OCI-M2 (cell line): Measurements from ENCODE around the gene GPS1.

Experiments used
- DNase-seq: peaks from one replicate; lab custom pipeline; 2025; ENCODE audit not compliant: unreplicated experiment; lab: John Stamatoyannopoulos, UW

GPS1 gene

DNA sequence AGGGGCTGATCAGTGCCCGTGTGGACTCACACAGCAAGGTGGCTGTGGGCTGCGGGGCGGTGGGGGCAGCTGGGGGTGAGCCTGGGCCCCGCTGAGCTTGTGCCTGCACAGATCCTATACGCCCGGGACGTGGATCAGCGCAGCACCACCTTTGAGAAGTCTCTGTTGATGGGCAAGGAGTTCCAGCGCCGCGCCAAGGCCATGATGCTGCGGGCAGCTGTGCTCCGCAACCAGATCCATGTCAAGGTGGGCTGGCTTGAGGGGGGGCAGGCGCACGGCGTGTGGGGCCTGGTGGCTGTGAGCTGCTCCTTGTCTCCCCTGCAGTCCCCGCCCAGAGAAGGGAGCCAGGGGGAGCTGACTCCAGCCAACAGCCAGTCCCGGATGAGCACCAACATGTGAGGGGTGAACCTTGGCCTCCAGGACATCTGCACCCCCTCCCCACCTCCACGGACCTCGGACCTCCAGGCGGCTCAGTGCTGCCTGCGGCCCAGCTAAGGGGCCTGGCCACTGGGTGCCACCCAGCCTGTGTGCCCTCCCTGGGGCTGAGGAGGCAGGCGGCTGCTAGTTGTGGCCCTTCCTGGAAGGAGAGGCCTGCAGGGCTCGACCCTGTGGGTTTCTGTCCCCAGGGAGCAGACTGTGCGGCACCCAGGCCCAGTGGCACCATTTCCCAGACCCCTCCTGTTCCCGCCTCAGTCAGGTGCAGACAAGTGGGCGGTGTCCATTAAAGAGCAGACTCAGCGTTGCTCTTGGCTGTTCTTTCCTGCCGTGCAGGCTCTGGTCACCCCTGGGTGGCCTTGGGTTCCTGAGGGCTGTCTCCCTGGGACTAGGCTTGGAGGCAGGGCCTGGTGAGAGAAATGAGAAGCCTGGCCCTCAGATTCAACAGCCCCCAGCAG is 5.3 kb downstream of the GPS1 start:
- no peak for DNase-seq

DNA sequence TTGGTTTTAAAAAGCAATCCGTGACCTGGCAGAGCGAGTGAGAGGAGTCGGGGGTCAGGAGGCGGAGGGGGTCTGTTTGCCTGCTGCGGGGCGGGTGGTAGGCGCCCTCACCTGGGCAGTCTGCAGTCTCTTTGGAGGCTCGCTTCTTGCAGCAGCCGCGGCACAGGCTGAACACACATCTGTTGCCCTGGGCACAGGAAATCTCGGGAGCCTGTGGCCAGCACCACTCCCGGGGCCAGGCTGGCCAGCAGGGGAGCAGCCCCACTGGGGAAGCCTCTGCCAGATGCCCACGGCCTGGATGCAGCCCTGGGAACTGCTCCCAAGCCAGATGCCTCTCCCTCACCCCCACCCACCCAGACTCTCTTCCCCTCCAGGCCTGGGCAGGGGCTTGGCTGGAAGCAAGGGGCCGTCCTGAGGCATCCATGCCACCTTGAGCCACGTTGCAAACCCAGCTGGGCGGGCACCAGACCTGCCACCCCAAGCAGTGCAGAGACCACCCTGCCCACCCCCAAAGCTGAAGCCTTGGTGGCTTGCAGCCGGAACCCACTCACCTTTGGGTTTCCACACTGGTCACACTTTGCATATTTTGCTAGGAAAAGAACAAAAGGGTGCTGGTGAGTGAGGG is 6.6 kb downstream of the GPS1 start:
- no peak for DNase-seq

DNA sequence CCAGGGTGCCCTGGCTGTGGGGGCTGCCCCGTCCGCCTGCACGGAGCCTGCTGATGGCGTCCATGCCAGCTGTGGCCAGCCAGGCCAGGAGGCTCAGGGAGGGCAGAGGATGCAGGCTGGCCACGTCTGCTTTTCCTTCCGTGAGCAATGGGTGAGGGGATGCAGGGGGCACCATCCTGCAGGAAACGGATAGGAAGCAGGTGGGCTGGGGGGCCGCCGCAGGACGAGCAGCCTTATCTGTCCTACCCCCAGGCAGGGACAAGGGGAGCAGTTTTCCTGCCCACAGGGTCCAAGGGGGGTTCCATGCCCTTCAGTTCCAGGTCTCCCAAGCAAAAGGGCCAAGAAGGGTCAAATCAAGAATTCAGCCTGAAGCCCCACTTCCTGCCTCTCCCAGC is 7.2 kb downstream of the GPS1 start:
- no peak for DNase-seq

DNA sequence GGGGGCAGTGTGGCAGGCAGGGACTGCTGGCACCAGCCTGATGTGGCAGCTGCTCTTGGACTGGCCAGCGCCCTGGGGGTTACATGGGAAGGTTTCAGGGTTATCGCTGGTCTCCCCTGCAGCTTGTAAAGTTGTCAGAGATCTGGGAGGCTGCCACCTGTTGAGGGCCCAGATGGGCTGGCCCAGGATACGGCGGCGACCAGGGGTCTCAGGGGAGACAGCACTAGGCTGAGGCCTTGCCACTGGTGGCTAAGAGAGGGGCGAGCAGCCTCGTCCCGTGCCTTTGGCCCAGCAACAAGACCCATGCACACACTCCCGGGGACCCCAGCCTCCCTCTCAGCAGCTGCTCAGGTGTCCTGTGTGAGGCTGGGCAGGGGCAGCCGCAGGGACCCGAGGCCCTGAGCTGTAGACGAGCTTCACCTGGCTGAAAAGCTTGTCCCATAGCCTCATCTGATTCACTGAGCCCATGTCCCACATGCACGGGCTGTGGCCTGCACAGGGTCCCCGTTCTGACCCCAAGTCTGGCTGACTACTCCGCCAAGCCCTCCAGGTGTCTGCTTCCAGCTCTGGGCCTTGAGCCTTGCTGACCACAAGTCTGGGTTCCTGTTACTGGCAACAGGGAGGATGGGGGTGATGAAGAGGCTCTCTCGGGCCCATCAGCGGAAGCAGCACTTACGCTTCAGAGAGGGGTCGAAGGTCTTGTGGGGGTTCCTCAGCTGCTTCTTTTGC is 7.7 kb downstream of the GPS1 start:
- DNase-seq: no peak

DNA sequence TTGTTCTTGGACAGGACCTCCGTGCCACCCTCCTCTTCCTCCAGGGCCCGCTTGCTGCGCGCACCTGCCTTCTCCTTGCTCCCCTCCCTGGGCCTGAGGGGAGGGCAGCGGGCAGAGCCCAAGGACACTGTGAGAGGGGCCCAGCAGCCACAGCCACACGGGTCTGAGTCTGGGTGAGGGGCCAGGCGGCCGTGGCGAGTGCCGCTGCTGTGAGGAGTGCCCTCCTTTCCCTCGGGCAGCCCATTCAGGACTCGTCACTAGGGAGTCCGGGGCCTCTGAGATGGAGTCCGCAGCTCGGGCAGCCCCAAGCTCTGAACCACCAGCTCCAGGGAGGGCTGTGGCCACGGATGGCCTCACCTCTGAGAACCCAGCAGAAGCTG is 8.3 kb downstream of the GPS1 start:
- DNase-seq: no peak

DNA sequence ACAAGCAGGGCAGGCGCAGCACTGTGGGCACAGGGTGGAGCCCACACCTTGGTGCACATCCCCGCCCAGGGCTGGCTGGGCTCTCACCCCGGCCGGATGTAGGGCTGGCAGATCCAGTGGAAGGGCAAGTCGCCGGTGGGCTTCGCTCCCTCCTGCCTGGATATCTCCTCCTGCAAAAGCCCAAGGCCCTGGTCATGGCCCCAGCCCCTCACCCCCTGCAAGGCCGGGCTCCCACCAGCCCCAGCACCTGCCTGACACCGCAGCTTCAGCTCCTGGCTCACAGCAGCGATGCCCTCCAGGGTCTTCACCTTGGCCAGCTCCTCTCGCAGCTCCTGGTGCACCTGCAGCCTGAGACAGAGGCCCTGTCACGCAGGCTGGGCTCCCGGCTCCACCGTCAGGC is 8.9 kb downstream of the GPS1 start:
- no peak for DNase-seq

DNA sequence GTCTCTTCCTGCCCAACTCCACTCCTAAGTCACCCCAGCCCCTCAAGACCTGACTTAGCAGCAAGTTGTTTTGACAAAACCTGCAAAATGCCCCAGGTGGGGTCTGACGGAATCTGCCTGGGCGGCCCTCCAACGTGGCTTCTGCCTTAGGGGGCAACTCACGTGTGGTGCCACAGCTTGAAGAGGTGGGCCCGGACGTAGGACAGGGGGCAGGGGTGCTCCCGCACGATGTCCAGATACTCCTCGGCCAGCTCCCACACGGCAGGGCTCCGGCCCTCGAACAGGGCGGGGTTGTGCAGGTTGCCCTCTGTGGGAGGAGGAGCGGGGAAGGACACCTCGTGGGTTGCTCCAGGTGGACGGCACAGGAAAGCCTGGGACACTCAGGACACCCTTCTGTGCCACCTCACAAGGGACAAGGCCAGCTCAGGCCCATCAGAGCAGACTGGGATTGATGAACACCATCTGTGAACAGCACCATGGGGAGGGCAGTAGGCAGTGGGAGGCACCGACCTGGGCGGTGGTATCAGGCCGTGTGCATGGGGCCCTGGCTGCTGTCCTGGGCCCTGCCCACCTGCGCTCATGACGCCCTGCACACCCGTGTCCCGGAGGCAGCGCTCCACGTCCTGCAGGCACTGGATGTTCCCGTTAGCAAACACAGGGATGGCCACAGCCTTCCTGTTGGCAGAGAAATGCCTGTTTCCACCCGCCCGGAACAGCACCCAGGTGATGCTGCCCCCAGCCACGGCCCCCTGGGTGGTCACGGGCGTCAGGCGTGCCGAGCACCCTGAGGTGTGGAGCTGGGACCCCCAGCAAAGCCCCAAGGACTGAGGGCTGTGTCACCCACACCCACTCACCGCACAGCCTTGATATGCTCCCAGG is 9.6 kb downstream of the GPS1 start:
- no peak for DNase-seq

DNA sequence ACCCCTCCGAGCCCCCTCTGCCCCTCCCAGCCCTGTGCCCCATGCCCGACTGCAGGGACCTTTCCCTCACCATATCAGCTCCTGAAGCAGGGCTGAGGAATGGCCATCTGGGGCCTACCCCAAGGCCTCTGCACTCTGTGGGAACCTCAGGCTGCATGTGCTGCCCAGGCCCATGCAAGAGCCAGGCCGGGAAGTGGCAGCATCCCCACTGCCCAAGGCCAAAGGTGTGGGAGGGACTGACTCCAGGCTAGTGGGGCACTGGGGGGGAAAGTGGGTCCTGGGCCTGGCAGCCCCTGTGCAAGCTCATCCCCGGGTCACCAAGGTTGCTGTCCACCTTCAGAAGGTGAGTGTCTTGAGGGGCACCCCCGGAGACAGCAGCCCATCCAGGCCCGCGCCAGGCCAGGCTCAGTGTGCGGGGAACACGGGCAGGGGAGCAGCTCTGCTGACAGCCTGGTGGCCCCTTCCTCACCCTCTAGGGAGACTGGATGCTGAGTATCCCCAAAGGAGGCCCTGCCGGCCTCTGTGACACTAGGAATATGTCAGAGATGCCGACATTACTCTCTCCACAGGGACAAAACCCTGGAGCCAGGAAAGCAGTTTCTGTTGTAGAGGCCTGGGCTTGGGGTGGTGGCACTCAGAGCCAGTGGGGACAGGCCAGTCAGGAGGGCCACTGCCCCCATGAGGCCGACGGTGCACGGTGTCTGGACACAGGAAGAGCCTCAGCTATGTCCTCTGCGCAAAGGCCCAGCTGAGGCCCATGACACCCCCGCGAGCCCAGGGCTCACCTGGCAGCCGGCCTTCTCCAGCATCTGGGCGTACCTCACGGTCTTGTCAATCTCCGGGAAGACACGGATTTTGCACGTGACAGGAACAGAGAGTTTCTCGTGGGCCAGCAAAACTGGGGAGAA is 10.6 kb downstream of the GPS1 start:
- no peak for DNase-seq

DNA sequence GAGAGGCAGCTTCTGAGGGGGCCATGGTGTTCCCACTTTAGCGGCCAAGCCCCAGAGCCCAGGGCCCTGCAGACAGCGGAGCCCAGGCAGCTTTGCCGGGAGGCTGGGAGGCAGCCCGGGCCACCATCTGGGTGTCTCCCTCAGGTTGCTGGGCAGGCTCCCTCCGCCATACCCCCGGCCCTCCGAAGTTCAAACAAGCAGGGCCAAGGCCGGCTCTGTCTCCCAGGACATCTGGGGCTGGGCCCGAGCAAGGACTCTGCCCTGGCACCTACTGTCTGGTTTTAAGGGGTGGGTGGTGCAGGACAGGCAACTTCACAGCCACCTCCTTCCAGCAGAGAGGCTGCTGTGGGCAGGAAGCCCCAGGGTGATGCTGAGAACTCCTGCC is 11.3 kb downstream of the GPS1 start:
- DNase-seq: no peak

DNA sequence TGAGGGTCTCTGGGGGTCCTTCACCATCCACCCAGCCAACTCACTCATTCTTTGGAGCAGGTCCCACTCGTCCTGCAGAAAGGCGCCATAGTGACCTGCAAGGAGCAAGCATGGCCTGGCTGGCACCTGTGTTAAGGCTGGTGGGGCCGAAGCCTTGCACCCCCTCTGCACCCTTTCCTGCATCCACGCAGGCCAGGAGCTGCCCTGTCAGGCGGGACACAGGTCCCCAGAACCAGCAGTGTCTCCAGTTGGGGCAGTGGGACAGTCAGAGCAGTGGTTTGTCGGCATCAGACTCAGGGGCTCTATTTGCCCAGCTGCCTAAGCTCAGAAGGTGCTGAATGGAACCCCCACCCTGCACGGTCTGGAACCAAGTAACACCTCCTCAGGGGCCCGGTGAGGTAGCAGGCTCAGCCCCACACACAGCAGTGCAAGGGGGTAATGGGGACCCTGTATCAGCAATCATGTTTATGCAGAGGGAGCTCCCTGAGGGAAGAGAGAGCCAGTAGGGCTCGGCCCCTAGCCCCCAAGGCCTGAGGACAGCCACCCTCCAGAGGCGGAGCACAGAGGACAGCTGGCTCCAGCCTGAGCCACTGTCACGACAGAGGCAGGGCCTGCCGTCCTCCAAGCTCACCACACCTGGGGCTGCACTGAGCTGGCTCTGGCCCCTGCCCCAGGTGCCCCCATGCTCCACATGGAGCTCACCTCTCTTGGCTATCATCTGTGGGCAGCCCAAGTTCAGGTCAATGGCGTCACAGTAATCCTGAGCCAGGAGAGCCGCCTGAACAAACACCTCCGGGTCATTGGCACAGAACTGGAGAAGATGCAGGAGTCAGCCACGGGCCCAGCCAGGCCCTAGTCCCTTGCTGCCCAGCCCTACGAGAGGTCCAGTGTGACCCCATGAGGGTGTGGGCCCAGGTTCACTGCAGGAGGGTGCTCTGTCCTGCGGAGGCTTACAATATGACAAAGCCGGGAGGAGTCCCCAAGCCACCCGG is 12.0 kb downstream of the GPS1 start:
- DNase-seq: no peak

DNA sequence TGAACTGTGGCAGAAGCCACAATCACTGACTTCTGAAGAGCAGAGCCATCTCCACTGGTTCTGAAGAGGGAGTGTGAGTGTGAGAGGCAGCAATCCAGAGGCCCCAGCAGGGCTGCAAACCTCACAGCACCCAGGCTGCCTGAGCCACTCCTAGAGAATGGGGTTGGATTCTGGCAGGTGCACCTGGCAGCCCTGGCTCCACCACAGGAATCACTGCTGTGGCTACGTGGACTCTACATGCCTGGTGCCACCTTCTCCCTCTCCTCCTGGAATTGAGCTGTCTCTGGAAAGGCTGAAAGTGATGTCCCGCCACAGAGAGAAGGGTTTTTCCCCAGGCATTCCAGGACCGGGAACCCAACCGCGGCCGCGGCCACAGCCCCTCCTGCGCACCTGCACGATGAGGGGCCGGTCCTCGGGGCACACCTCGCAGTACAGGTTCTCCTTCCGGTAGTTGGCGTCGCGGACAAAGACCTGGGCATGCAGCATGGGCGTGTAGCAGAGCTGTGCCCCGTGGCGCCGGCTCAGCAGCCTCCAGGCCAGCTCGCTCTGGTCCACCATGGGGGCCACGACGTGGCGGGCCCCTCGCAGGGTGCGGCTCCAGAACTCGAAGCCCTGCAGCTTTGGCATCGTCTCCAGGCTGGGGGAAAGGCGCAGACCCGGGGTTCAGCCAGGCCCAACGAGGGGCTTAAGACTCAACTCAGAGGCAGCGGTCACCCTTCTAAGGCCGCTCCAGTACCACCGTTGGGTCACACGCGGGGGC is 12.9 kb downstream of the GPS1 start:
- no peak for DNase-seq

DNA sequence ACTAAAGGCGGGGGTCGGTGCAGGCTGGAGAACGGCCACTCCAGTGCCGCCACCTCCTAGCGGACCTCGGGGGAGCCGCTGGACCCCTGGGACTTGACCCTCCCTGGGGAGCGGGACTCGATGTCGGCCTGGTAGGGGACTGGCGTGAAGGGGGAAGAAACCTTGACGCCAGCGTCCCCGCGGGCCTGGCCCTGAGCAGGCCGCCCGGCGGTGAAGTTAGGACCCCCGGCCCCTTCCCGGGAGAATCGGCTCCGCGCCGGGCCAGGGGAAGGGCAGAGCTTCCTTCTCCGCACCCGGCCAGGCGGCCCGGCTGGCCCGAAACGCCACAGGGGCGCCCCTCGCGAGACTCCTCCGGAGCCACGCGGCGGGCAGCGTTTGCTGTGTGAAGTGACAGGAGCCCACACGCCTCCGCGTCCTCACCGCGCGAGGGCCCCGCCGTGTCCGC is 13.5 kb downstream of the GPS1 start:
- DNase-seq: no peak

DNA sequence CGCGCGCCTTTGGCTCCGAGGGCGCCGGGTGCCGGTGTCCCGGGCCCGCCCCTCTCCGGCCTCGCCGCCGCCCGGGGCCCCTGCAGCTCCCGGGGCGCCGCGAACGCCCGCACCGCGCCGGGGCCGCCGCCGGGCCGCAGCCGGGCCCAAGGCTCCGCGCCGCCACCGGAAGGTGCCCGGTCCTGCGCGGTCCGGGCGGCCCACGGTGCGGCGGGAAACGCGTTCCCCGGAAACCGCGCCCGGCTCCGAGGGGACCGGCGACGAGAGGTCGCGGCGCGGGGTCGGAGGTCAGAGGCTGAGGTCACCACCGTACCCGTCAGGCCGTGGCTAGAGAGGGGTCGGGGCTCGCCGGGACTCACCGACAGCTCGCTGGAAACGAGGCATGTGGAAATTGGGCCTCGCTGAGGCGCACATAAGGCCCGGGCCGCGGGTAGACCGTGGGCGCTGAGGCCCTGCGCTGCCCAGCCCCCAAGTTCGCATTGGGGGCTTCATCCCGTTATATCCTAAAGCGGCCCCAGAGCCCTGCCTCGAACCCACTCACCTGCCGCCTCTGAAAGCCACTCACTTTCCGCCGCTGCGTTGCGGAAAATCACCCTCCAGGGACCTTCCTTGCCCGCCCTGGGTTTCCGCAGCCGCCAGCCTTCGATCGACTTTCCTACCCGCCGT is 14.1 kb downstream of the GPS1 start, which contains the start of gene DUS1L:
Gene DUS1L (minus strand): TSS at position 167 of the 666 bp plus-strand sequence. CDS start 745 bp downstream, outside the sequence.
- DNase-seq: no peak

DNA sequence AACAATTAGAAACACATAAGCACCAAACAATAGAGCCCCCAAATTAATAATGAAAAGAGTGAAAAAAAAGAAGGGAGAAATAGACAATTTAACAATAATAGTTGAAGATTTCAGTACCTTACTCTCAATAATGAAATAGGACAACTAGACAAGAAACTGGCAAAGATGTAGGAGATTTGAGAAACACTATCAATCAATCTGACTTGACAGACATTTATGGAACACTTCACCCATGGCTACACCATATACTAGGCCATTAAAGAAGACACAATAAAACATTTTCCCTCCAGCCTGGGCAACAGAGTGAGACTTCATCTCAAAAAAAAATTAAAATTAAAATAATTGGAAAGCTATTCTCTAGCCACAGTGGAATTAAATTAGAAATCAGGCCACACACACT is 18.9 kb downstream of the GPS1 start:
- DNase-seq: no peak

DNA sequence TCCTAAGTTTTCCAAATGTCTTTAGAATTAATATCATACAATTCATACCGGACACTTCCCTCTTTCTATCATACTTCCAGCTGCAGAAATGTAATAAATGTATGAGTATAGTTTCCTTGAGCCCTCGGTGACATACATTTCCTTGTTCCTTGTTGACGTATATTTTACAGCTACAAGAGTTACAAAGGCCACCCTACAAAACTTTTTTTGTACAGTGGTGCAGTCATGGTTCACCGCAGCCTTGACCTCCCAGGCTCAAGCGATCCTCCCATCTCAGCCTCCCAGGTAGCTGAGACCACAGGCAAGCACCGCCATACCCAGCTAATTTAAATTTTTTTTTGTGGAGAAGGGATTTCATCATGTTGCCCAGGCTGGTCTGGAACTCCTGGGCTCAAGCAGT is 21.1 kb downstream of the GPS1 start:
- no peak for DNase-seq

DNA sequence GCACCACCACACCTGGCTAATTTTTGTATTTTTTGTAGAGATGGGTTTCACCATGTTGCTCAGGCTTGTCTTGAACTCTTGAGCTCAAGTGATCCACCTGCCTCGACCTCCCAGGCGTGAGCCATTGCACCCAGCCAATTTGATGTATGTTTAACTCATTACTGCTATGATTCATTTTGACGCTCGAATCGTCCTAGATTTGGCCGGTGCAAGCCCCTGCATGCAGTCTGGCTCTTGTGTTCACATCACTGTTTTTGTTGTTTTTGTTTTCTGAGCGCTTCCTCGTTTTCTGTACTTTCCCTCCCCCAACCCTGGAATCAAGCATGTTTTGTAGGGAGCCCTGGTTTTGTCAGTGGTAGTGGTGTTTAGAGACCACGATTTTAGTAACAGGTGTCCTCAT is 21.7 kb downstream of the GPS1 start:
- DNase-seq: no peak

DNA sequence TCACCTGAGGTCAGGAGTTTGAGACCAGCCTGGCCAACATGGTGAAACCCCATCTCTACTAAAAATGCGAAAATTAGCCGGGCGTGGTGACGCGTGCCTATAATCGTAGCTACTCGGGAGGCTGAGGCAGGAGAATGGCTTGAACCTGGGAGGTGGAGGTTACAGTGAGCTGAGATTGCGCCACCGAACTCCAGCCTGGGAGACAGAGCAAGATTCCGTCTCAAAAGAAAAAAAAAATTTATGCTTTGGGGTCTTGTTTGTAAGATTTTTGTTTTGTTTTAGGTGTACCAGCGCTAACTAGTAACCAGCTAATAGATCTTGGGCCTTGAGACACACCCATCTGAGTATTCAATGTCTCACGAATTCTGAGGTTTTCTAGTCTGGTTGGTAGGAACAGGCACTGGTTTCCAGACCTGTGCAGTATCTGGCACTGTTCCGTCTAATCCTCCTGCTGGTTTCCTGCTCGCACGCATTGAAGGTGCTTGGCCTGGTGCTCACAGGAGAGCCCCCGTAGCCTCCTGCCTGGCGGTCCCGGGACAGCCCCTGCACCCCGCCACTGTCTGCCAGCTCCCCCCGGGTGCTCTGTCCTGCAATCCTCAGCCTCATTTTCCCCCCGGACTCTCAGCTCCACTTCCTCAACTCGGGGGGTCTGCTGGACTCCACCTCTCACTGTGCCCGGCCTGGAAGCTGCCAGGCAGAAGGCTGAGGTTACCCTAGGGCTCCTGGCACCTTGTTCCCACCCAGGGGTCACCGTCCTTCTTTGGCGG is 24.5 kb downstream of the GPS1 start:
- no peak for DNase-seq
